MM.1S (cell line): ENCODE results near the gene ABCC9.
"Not testable (repeated sequence)": the region's sequence is repeated elsewhere in the genome, so short reads cannot be mapped to it uniquely, and the experiment has no call there.

Experiments used
- DNase-seq: peaks from one replicate; pipeline ENCODE4 v3.0.0-alpha.2; 2015
- H2AFZ ChIP-seq: fragments of 300-600 bp; sonication (generic); 2 replicates; pipeline ENCODE4 v1.6.0; 2016; ENCODE audit warnings: antibody characterized with exemption, low read length
- H3F3A ChIP-seq: fragments of 300-600 bp; sonication (generic); 2 replicates; pipeline ENCODE4 v1.6.1; 2016; ENCODE audit warnings: mild to moderate bottlenecking, antibody characterized with exemption, low read length, moderate library complexity, mixed read lengths; ENCODE audit not compliant: insufficient read depth
- H3K27ac ChIP-seq: fragments of 300-600 bp; sonication (generic); 2 replicates; pipeline ENCODE4 v1.5.1; 2016; ENCODE audit warnings: mild to moderate bottlenecking, low read length
- H3K27me3 ChIP-seq: fragments of 300-600 bp; sonication (generic); replicated peaks from 2 replicates; pipeline ENCODE4 v1.6.0; 2016; ENCODE audit warnings: low read length; ENCODE audit not compliant: insufficient read depth
- H3K36me3 ChIP-seq: fragments of 300-600 bp; sonication (generic); replicated peaks from 2 replicates; pipeline ENCODE4 v1.6.1; 2016; ENCODE audit warnings: mild to moderate bottlenecking, low read length, mixed read lengths; ENCODE audit not compliant: insufficient read depth
- H3K4me1 ChIP-seq: fragments of 300-600 bp; sonication (generic); 2 replicates; pipeline ENCODE4 v1.6.1; 2016; ENCODE audit warnings: low read length, mixed read lengths
- H3K4me2 ChIP-seq: fragments of 300-600 bp; sonication (generic); 2 replicates; pipeline ENCODE4 v1.6.0; 2016; ENCODE audit warnings: low read depth, low read length
- H3K4me3 ChIP-seq: fragments of 300-600 bp; sonication (generic); 2 replicates; pipeline ENCODE4 v1.5.1; 2016; ENCODE audit warnings: low read length, mixed read lengths
- H3K79me2 ChIP-seq: fragments of 300-600 bp; sonication (generic); 2 replicates; pipeline ENCODE4 v1.6.1; 2016; ENCODE audit warnings: mixed run types, low read length, mixed read lengths
- H3K9ac ChIP-seq: fragments of 300-600 bp; sonication (generic); 2 replicates; pipeline ENCODE4 v1.6.1; 2016; ENCODE audit warnings: low read length, mixed read lengths
- H3K9me2 ChIP-seq: fragments of 300-600 bp; sonication (generic); replicated peaks from 2 replicates; pipeline ENCODE4 v1.6.1; 2016; ENCODE audit warnings: mild to moderate bottlenecking, low read length, mixed read lengths; ENCODE audit not compliant: insufficient read depth
- H3K9me3 ChIP-seq: fragments of 300-600 bp; sonication (generic); replicated peaks from 2 replicates; pipeline ENCODE4 v1.6.1; 2016; ENCODE audit warnings: mild to moderate bottlenecking, low read length, mixed read lengths; ENCODE audit not compliant: insufficient read depth
- H4K20me1 ChIP-seq: fragments of 300-600 bp; sonication (generic); 2 replicates; pipeline ENCODE4 v1.6.1; 2016; ENCODE audit warnings: mild to moderate bottlenecking, low read length, moderate library complexity, mixed read lengths; ENCODE audit not compliant: insufficient read depth
- EZH2 ChIP-seq: fragments of 300-600 bp; sonication (generic); optimal IDR thresholded peaks from 2 replicates; pipeline ENCODE3; 2017; ENCODE audit warnings: low read depth, mild to moderate bottlenecking, antibody characterized with exemption, low read length, mixed read lengths
- EZH2phosphoT487 ChIP-seq: fragments of 300-600 bp; sonication (generic); IDR thresholded peaks from 2 replicates; pipeline ENCODE4 v1.6.1; 2018; ENCODE audit warnings: antibody characterized with exemption, low read length
- TF ChIP-seq, protein P1 (sequence below): fragments of 300-600 bp; sonication (generic); IDR thresholded peaks from 2 replicates; pipeline ENCODE4 v1.5.1; 2016; ENCODE audit warnings: antibody characterized with exemption, low read length, mixed read lengths

ABCC9 gene

DNA sequence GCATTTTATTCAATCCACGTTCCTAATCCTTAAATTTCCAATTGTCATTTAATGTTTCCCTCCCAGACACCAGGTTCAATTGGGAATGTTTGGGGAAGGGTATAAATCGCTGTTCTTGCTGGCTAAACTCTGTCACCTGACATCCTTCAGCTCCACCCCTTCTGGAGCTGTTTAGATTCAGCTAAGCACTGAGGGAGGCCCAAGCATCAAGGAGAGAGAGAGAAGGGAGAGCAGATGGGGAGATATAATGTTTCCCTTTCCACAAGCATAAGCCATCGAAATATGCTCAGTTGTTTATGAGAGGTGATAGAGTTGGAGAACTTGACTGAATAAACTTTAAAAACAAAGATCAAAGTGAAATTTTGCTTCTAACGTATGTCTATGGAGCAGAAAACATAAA, 1.8 kb downstream of the ABCC9 start:
- no peaks in the 10 kb centered on the region for H3K79me2 ChIP-seq
- no peaks in the 10 kb centered on the region for H3K9me2 ChIP-seq
- H3K9me3 ChIP-seq: no peaks in the 10 kb centered on the region
- no peaks in the 10 kb centered on the region for H3K4me1 ChIP-seq
- no peaks in the 10 kb centered on the region for H3F3A ChIP-seq
- no peak for DNase-seq
- H3K4me3 ChIP-seq: no peak overlapping the region
- no peak overlapping the region for H3K9ac ChIP-seq
- no peaks in the 10 kb centered on the region for H4K20me1 ChIP-seq
- H3K4me2 ChIP-seq: no peak overlapping the region
- no peak overlapping the region for H2AFZ ChIP-seq
- no peaks in the 10 kb centered on the region for H3K27me3 ChIP-seq
- H3K36me3 ChIP-seq: no peaks in the 10 kb centered on the region
- TF ChIP-seq EZH2 (no peak), EZH2phosphoT487 (no peak)
- TF ChIP-seq, protein P1, sequence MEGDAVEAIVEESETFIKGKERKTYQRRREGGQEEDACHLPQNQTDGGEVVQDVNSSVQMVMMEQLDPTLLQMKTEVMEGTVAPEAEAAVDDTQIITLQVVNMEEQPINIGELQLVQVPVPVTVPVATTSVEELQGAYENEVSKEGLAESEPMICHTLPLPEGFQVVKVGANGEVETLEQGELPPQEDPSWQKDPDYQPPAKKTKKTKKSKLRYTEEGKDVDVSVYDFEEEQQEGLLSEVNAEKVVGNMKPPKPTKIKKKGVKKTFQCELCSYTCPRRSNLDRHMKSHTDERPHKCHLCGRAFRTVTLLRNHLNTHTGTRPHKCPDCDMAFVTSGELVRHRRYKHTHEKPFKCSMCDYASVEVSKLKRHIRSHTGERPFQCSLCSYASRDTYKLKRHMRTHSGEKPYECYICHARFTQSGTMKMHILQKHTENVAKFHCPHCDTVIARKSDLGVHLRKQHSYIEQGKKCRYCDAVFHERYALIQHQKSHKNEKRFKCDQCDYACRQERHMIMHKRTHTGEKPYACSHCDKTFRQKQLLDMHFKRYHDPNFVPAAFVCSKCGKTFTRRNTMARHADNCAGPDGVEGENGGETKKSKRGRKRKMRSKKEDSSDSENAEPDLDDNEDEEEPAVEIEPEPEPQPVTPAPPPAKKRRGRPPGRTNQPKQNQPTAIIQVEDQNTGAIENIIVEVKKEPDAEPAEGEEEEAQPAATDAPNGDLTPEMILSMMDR: no peak
- H3K27ac ChIP-seq: no peak overlapping the region

DNA sequence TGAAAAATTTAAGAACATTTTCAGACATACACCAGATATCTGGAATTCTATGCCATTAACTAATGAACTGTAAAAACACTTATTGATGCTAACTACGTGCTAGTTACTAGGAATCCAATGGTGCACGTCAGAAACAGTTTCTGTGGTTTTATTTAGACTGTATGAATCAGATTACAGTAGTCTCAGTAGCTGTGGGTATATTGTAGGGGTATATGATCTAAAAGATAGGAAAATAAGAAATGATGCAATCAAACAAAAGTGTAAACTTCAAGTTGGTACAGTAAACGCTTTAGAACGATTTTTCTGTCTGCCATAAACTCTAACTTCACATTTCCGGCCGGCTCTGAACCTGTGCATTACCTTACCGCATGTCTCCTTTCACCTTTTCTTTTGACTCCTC, 2.3 kb downstream of the ABCC9 start:
- no peak overlapping the region for H3K4me2 ChIP-seq
- H3K27ac ChIP-seq: no peak overlapping the region
- no peaks in the 10 kb centered on the region for H4K20me1 ChIP-seq
- H3K79me2 ChIP-seq: no peaks in the 10 kb centered on the region
- H3K9me3 ChIP-seq: no peaks in the 10 kb centered on the region
- H3K27me3 ChIP-seq: no peaks in the 10 kb centered on the region
- no peaks in the 10 kb centered on the region for H3K9me2 ChIP-seq
- H3K4me1 ChIP-seq: no peaks in the 10 kb centered on the region
- no peak overlapping the region for H2AFZ ChIP-seq
- H3K4me3 ChIP-seq: no peak overlapping the region
- H3K36me3 ChIP-seq: no peaks in the 10 kb centered on the region
- no peaks in the 10 kb centered on the region for H3F3A ChIP-seq
- TF ChIP-seq, protein P1: no peak
- TF ChIP-seq EZH2 (no peak), EZH2phosphoT487 (no peak)
- no peak overlapping the region for H3K9ac ChIP-seq
- DNase-seq: no peak

DNA sequence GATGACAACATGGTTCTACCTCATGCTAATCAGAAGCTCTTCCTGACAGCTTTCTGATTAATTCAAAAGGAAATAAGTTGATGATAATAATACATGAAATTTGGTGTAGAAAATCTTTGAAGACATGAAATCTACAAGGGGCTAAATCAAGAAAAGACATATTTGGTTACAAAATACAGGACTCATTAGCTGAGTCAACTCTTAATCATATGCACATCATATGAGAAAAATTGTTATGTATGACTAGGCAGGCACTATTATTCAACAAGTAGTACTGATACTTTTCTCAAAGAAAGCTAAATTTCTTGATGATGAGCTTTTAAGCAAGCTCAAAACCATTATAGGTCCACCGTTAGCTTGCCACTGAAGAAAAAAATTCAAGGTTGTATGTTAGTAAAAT, 7.1 kb downstream of the ABCC9 start:
- DNase-seq: no peak
- H3K9me3 ChIP-seq: no peaks in the 10 kb centered on the region
- H3F3A ChIP-seq: no peaks in the 10 kb centered on the region
- H3K9ac ChIP-seq: no peak overlapping the region
- no peaks in the 10 kb centered on the region for H4K20me1 ChIP-seq
- no peak overlapping the region for H2AFZ ChIP-seq
- no peaks in the 10 kb centered on the region for H3K27me3 ChIP-seq
- TF ChIP-seq EZH2 (no peak), EZH2phosphoT487 (no peak)
- TF ChIP-seq, protein P1: no peak
- no peaks in the 10 kb centered on the region for H3K79me2 ChIP-seq
- no peaks in the 10 kb centered on the region for H3K36me3 ChIP-seq
- no peak overlapping the region for H3K4me2 ChIP-seq
- H3K9me2 ChIP-seq: no peaks in the 10 kb centered on the region
- no peaks in the 10 kb centered on the region for H3K4me1 ChIP-seq
- H3K27ac ChIP-seq: no peak overlapping the region
- no peak overlapping the region for H3K4me3 ChIP-seq

DNA sequence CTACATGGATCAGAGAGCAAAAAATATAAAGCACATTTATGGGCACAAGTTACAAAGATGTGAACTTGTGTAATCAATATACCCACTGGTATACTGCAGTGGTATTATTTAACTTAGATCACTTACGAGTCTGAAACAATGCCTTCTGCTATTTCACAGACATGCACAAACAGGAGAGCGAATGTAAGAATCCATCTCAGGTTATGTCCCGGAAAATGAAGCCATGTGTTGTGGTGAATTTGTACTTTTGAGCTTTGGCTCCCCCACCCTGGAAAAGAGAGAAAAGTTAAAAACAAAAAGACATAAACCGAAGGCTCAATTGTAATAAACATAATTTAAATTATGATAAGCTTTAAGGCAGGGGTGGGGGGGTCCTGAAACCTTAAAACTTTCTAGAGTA, 7.6 kb downstream of the ABCC9 start:
- Histone ChIP-seq H3K4me2 (no peak overlapping the region), H3K36me3 (no peaks in the 10 kb centered on the region), H3K27ac (no peak overlapping the region), H3K9ac (no peak overlapping the region), H3K9me3 (no peaks in the 10 kb centered on the region), H2AFZ (no peak overlapping the region), H3K4me1 (no peaks in the 10 kb centered on the region), H3K27me3 (no peaks in the 10 kb centered on the region), H4K20me1 (no peaks in the 10 kb centered on the region), H3K4me3 (no peak overlapping the region), H3F3A (no peaks in the 10 kb centered on the region), H3K9me2 (no peaks in the 10 kb centered on the region), H3K79me2 (no peaks in the 10 kb centered on the region)
- TF ChIP-seq EZH2phosphoT487 (no peak), EZH2 (no peak)
- TF ChIP-seq, protein P1: no peak
- DNase-seq: no peak

DNA sequence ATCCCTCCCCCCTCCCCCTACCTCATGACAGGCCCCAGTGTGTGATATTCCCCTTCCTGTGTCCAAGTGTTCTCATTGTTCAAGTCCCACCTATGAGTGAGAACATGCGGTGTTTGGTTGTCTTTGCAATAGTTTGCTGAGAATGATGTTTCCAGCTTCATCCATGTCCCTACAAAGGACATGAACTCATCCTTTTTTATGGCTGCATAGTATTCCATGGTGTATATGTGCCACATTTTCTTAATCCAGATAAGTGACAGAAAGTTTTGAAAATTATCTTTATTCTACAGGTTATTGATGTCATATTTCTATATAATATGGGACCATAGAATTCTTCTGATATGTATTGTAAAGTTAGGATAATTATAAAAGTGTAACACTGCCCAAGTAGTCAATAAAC, 11.3 kb downstream of the ABCC9 start:
- not testable (repeated sequence) for H3K27ac ChIP-seq, DNase-seq, H3K9ac ChIP-seq, H3K9me2 ChIP-seq, H3K79me2 ChIP-seq, H3K9me3 ChIP-seq, H3K4me3 ChIP-seq, H3F3A ChIP-seq, H3K36me3 ChIP-seq, H2AFZ ChIP-seq, H3K27me3 ChIP-seq, H3K4me2 ChIP-seq, H3K4me1 ChIP-seq, H4K20me1 ChIP-seq
